ENCODE measurements around the gene RGS3.
"Not testable (repeated sequence)": the region's sequence is repeated elsewhere in the genome, so short reads cannot be mapped to it uniquely, and the experiment has no call there.

RGS3 gene

DNA sequence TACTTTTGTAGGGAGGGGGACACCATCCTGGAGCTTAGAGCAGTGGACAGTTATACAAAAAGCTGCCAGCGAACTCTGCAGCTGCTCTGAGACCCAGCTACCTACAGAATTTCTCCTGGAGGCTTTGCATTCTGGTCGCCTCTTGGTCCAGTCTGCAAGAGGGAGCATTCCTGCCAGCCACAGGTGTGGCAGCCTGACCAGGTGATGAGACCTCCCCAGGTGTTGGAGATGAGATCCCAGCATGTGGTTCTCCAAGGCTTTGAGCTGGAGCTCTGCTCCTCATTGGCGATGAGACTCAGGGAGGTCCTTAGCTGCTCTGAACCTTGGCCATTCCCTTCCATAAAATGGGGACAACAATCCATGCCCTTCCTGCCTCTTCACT is 69.3 kb downstream of the RGS3 start:
- DNase-seq: no peak

DNA sequence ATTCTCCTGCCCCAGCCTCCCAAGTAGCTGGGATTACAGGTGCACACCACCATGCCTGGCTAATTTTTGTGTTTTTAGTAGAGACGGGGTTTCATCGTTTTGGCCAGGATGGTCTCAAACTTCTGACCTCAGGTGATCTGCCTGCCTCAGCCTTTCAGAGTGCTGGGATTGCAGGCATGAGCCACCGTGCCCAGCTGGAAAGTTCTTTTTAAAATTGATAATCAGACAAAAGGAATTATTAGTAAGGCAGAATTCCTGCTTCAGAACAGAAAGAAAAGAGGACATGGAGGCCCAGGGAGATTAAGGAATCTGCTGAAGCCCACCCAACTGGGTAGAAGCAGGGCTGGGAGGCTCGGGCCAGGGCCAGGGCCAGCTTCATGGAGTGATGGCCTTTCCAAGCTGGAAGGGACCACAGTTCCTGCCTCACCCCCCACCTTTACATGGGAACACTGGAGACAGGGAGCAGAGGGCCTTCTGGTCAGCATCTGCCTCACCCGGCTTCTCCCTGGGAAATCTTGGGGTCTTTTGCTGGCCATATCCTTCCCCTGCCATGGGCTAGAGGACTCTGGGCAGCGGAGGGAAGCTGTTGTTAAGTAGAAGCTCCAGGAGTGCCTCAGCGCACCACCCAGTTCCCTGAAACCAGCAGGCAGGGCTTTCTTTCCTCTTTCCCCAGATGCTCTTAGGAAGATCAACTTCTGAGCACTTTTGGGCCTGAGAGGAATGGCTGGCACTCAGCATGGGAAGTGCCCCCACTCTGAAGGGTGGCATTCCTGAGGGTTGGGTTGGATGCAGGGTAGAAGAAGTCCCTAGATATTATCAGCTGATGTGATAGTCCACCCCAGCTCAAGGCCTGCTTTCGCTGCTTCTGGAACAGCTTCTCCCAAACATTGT is 70.1 kb downstream of the RGS3 start:
- DNase-seq: no peak

DNA sequence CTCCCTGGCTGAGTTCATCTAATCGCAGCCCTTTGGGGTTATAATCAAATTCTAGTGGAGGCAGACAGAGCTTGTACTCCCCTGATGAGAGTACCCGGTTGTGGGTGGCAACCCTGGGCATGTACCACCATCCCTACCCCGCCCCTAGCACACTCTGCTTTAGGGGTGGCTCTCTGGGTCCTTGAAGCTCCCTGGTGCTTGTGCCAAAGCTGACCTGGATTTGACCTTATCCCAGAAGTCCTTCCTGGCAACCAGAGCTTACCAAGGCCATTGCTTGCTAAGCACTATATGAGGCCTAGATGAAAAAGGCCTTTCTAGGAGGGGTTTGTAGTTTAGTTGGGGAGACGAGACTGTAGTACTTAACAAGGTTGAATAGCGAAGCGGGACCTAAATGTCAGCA is 72.2 kb downstream of the RGS3 start:
- DNase-seq: no peak

DNA sequence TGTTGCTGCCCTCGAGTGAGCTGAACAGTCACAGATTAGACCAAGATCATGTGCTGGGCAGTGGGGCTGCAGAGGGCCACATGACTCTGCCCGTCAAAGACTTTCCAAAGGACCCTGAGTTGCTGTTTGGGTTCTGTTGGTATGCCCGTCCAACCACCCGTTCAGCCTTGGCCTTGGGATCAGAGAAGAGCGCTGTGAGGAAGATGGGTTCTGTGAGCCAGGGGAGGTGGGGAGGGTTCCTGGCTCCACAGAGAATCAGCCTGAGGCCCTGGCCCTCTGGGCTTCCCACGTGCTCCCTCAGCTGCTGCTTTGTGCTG is 72.6 kb downstream of the RGS3 start:
- DNase-seq: no peak

DNA sequence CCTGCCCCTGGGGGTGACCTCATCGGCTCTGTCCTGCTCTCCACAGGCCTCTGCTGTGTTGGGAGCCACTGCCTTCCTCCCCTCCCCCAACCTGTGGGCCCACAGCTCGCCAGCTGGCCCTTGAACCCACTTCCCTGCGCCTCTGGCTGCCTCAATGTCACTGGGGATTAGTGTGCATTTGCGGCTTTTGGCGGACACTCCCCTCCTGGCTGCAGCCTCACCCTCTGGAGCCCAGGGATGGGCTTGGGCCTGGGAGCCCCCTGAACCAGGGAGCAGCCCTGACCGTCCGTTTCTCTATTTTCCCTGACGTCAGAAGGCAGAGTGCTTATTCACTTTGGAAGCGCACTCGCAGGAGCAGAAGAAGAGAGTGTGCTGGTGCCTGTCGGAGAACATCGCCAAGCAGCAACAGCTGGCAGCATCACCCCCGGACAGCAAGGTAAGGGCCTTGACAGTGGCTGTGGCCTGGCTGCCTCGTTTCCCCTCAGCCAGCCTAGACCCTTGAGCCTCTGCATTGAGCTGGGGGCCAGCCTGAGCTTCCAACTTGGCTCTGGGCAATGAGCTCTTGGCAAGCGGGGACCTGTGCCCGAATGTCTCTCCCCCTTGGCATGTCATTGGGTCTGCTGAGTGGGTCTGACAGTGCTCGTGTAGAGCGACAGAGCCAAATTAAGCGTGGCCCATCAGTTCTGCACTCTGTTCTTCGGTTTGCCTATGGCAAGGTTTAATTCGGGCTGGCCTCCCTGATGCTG is 73.1 kb downstream of the RGS3 start:
- DNase-seq: no peak

DNA sequence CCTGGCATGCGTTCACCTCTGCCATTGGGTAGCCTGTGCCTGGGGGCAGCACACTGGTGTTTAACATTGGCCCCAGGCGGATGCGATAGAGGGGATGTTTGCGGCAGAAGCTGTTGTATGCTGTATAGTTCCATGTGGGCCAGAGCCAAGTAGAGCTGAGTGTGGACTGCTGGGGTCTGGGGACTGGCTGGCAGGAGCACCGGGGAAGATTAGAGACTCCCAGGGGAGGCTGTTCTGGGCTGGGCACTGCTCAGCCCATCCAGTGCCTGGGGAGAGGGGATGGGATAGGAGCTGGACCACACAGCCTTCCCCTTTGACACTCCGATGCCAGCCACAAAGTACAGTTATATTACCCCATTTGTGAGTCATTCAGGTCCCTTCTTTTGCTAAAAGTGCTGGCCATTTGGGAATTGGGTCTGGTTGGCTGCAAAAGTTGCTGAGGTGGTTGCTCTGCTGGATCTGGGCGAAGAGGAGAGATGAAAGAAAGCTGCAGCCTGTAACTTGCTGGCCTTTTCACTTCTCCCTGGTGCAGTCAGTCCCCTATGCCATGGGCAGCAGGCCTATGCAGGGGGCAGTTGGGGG is 73.8 kb downstream of the RGS3 start:
- DNase-seq: no peak

DNA sequence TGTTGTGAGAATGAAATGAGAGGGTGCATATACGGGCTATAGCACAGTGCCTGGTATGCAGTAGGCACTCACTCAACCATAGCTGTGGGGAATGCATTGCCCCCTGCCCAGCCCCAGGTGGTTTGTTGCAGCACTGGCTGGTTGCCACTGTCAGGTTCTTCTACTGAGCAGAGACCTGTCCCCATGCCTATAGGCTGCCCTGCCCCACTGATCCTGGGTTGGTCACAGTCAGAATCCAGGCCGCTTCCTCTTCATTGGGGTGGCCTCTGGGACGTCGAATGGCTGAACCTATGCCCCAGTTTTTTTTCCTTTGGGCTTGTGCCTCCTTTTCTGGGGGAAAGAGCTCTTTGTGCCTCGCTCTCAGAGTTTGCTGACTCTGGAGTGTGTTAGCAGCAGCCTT is 74.6 kb downstream of the RGS3 start:
- DNase-seq: no peak

DNA sequence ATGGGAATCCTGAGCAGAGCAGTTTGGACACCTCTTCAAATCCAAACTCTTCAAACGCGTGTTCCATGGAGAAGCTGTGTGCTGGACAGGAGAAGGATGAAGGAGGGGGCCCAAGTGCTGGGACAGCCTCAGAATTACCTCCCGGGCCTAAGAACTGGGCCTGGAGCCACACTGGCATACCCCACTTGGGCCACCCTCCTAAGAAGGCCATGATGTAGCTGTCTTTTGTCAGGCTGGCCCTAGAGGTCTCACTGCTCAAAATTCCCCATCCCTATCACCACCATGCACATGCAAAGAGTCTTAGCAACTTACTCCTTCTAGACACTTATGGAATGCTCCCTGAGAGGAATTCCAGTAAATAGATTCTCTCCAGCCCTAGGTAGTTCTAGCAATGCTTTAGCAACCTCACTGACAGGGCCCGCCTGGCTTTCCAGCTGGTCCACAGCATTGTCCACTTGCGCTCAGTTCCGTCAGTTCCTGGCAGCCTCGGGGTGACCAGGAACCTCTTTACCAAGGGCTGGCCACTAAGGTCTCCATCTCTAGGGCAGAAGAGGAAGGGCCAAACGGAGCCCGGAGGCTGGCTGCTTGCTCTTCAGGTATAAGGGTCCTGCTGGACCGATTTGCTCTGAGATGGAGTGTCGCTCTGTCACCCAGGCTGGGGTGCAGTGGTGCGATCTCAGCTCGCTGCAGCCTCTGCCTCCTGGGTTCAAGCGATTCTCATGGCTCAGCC is 75.3 kb downstream of the RGS3 start:
- DNase-seq: no peak

DNA sequence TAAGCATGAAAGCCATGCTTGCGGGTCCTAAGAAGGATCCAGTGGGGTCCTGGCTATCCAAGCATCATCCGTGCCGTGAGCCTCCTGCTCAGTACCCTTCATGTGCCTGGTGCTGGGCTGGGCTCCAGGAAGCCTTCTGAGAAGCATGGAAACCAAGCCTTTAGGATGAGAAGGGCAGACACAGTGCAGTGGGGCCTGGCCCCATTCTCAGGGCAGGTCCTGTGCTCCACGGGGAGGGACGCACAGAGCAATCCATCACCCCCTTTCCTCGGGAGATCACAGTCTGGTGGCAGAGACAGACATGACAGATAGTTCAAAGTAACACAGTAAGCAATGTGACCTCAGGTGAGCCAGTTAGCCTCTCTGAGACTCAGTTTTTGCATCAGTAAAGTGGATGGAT is 76.9 kb downstream of the RGS3 start:
- no peak for DNase-seq

DNA sequence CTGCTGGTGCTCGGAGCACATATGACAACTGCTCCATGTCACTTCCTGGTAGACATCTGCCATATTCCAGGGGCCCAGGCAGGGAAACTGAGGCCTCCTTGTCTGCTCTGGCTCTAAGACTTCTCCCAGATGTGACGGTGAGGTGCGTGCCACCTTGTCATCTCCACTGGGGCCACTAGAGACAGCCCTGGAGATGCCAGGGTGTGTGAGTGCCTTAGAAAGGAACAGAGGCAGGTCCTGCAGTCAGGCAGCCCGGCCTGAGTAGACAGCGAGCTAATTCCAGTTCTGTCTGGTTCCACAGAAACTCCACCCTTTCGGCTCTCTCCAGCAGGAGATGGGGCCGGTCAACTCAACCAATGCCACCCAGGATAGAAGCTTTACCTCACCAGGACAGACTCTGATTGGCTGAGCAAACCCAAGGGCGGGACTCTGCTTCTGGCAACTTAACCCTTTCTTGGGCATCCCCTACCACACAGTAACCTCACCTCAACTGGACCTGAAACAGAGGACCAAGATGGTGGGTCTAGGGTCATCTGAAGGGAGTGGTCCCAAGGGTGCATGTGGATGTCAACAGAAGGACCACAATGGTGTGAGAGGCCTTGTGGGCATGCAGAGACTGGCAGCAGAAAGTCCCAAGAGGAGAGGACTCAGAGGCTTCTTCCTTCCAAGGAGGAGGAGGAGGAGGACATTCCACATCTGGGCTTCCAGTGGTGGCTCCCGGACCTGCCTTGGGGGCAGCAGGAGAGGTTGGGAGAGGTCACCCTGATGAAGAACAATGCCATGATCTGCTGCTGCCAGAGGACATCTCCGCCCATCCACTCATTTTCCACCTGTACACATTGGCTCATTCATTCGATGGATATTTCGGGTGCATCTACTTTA is 77.7 kb downstream of the RGS3 start:
- no peak for DNase-seq

DNA sequence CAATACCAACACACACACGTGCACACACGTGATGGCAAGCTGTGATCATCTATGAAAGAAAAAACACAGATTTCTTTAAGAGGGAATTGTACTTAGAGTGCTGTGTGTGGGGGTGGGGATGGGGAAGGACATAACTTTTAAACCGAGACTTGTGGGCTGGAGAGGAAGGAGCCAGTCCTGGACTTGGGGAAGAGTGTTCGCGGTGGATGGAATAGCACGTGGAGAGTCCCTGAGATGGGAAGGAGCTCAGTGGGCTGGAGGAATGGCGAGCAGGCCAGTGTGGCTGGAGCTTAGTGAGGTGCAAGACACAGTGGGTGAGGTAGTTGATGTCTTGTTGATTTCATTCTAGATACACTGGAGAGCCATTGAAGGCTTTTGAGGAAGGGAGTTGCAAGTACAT is 78.5 kb downstream of the RGS3 start:
- no peak for DNase-seq

DNA sequence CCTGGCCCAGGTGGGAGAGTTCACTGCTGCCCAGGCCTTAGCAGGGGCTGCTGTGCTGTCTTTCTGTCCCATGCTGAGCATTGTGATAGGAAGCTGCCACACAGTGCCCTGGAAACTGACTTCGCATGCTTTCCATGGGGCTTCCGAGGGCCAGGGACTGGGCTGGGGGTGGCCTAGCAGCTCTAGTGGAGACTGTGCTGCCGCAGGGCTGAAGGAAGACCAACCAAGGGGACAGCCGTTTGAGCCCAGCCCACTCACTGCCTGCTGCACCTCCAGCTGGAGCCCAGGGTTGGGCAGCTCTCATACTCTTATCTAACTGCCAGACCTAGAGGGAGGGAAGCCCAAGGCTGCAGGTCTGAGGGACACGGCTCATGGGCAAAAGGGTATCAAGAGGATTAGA is 79.2 kb downstream of the RGS3 start:
- no peak for DNase-seq

DNA sequence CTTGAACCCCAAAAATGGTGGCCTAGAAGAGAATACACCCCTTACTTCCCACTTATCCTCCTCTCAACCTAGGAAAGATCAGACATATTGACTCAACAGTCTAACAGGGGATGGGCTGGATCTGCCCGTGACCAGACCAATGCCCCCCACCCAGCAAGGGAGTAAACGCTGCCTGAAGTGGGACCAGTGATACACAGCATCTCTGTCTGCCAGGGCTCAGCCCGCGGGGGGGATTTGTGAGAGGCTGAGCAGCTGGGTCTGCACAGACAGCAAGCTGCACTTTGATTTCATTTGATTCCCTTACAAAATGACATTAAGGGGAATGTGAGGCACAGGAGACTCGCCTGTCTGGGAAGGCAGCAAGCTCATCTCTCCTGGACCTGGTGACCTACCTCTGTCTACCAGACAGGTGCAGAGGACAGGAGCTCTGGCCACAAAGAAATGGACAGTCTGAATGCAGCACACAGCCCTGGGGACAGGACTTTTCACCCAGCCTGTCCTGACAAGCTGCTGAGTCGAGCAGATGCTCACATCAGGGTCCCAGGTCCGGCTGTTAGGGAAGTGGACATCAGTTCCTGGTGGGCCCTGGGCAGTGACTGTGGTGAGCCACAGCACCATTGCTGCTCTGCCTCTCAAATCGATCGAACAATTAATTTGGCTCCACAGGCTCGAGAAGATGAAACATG is 79.9 kb downstream of the RGS3 start:
- no peak for DNase-seq

DNA sequence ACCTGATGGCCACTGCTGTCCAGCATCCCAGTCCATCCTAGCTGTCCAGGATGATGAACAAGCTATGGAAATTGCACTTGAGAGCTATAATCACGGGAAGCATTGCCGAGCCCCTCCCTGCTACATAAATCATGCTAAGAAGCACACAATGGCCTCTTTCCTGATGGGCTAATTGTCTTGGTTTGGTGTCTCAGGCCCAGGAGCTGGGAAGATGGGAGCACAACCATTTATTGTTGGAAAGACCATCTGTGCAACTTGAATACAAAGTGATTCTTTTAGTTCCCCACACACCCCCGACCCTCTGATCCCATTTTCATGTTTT is 80.4 kb downstream of the RGS3 start:
- DNase-seq: no peak

DNA sequence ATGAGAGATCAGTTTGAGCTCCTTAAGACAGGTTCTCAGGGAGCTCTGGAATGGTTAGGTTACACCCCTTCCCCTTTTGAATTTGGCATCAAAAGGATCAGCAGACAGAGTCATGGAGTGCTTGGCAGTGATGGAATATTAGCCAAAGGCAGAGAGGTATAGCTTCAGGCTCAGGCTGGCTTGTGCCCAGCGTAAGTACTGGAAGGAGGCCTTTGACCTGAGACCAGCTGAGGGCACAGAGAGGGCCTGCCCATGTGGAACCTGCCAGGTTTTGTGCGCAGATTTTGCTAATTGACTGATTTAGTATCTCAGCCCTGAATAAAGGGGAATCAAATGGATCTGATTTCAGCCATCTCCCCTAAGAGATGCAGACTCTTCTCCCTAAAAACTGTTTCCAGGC is 81.5 kb downstream of the RGS3 start:
- no peak for DNase-seq

DNA sequence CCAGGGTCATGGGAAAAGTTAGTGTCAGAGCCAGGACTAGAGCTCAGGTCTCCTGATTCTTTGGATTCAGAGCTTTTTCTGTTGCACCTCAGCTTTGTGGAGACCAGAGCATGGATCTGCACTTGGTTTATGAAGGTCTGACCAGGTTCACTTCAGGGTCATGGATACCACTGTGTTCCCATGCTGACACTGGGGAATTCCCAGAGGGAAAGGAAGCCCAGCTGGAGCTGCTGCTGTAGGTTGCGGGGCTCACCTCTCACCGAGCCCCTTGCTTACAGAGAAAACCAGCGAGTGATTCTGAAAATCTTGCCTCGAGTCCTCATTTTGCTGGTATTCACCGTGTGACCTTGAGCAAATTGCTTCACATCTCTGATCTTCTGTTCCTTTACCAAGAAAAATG is 83.0 kb downstream of the RGS3 start:
- DNase-seq: no peak

DNA sequence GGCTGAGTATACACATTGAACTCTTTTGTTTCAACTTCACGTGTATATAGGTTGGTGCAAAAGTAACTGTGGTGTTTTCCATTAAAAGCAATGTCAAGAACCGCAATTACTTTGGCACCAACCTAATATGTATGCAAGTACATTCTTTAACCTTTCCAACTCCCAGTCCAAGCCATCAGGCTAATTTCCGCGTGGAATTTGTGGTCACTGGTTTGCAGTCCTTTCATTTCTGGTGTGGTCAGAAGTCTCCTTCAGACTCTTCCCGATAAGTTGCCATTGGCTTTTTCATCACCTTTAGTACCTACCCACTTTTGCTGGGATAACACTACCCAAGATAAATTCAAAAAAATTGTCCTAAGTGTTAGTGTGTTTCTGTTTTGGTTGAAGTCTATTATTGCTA is 84.0 kb downstream of the RGS3 start:
- DNase-seq: no peak

DNA sequence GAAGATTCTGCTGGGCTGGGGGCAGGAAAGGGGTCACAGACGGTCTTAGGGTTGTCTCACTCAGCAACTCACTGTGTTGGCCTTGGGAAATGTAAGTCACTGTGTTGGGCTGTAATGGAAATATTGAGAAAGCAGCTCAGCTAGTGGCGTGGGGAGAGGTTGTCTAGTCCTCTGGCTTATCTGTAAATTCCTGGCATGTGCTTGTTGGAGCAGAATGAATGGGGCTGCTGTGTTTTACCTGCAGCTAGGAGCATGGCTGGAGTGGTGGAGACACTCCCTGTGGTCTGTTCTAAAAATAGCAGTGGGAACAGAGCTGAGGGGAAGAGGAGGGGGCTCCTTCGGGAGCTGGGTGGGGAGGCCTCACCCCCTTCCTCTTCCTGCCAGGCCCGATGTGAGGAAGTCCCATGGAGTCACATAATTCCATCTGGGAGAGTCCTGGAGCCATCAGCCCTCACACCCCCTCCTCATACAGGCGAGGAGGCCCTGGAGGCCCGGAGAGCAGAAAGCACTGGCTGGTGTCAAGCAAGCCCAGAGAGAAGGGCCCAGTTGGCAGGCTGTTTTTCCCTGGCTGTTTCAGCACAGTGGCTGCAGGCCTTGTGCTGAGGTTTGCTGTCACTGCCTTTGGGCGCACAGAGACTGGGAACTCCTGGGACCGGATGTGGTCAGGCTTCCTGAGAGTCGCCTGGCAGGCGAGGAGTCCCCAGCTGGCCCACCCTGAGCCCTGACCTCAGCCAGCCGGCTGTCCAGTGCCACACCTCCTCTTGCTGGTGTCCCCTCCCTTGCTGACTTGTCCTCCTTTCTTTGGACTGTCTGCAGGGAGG is 84.9 kb downstream of the RGS3 start:
- DNase-seq: no peak

DNA sequence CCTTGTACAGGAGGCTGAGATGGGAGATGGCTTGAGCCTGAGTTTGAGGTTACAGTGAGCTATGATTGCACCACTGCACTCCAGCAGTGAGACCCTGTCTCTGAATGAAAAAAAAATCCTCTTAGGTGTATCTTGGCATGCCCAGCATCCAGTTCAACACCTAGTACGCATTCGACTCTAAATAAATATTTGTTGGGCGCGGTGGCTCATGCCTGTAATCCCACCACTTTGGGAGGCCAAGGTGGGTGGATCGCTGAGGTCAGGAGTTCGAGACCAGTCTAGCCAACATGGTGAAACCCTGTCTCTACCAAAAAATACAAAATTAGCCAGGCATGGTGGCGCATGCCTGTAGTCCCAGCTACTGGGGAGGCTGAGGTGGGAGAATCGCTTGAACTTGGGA is 86.4 kb downstream of the RGS3 start:
- DNase-seq: not testable (repeated sequence)

DNA sequence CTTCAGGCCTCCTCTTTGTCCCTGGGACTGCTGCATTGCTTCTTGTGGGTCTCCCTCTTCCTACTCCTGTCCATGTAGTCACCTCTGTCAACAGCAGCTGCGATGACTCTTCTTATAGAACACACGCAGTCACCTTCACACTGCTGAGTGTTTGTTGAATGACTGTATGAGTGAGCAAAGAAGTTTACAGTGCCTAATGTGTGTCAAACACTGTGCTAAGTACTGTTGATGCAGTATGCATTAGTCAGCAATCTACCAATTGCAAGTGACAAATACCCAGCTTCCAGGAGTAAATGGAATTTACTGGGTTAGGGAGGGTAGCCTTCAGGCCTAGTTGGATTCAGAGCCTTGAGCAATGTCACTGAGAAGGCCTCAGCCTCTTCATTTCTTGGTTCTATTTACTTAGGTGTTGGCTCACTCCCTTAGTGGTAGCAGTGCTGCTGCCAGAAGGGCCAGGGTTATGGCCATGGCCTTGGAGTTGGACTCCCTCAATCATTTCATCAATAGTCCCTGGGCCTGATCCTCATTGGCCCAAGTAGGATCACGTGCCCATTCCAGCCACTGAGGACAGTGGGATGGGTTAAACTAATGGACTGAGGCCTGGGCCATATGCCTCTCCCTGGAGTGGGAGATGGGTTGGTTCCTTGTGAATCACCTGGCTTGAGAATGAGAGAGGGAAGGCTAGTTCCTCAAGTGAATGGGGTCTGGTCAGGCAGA is 93.5 kb downstream of the RGS3 start:
- DNase-seq: no peak

All from CD4-positive, alpha-beta T cell treated with Interferon gamma for 1 hour (primary cell).